Neural progenitor cell (in vitro differentiated cells): Measurements from ENCODE around the gene NRP1. TPM values are rescaled to one million over a fixed set of nuclear protein-coding genes. Genes with fewer than 3 reads are reported as not detected.

Experiments
- DNase-seq: peaks from one replicate; pipeline ENCODE4 v3.0.0-alpha.2; 2016; ENCODE audit warnings: low spot score
- H2AFZ ChIP-seq: fragments of 200-600 bp; sonication (generic); replicated peaks from 2 replicates; pipeline ENCODE4 v1.6.1; 2016; ENCODE audit warnings: antibody characterized with exemption
- H3F3A ChIP-seq: fragments of 200-600 bp; sonication (generic); 2 replicates; pipeline ENCODE4 v1.6.1; 2016; ENCODE audit warnings: antibody characterized with exemption, low read depth
- H3K27ac ChIP-seq: fragments of 200-600 bp; sonication (generic); 2 replicates; pipeline ENCODE4 v1.5.1; 2016; ENCODE audit warnings: mild to moderate bottlenecking
- H3K27me3 ChIP-seq: fragments of 200-600 bp; sonication (generic); 2 replicates; pipeline ENCODE4 v1.6.1; 2016; ENCODE audit warnings: mild to moderate bottlenecking, moderate library complexity
- H3K36me3 ChIP-seq: fragments of 200-600 bp; sonication (generic); 2 replicates; pipeline ENCODE4 v1.5.1; 2016
- H3K4me1 ChIP-seq: fragments of 200-600 bp; sonication (generic); 2 replicates; pipeline ENCODE4 v1.6.1; 2016; ENCODE audit warnings: mixed run types
- H3K4me2 ChIP-seq: fragments of 200-600 bp; sonication (generic); 2 replicates; pipeline ENCODE4 v1.6.1; 2016
- H3K4me3 ChIP-seq: fragments of 200-600 bp; sonication (generic); 2 replicates; pipeline ENCODE4 v1.5.1; 2016
- H3K79me2 ChIP-seq: fragments of 200-600 bp; sonication (generic); 2 replicates; pipeline ENCODE4 v1.6.1; 2016; ENCODE audit warnings: low read depth
- H3K9ac ChIP-seq: fragments of 200-600 bp; sonication (generic); 2 replicates; pipeline ENCODE4 v1.6.1; 2016
- H3K9me3 ChIP-seq: fragments of 200-600 bp; sonication (generic); 2 replicates; pipeline ENCODE4 v1.5.1; 2016; ENCODE audit warnings: low read depth
- H4K20me1 ChIP-seq: fragments of 200-600 bp; sonication (generic); 2 replicates; pipeline ENCODE4 v1.6.1; 2016; ENCODE audit warnings: low read depth
- H3K27ac Mint-ChIP-seq: 3 replicates; pipeline ENCODE4 v1.8.0; 2021; ENCODE audit warnings: mixed read lengths
- H3K27me3 Mint-ChIP-seq: 2 replicates; pipeline ENCODE4 v1.8.0; 2022; ENCODE audit warnings: low read depth, mild to moderate bottlenecking, inconsistent platforms, moderate library complexity, mixed read lengths; ENCODE audit not compliant: insufficient read depth
- H3K36me3 Mint-ChIP-seq: 3 replicates; pipeline ENCODE4 v1.8.0; 2021; ENCODE audit warnings: mixed read lengths
- H3K4me1 Mint-ChIP-seq: 3 replicates; pipeline ENCODE4 v1.8.0; 2021; ENCODE audit warnings: mixed read lengths
- H3K4me3 Mint-ChIP-seq: 3 replicates; pipeline ENCODE4 v1.8.0; 2021; ENCODE audit warnings: mild to moderate bottlenecking, moderate library complexity, mixed read lengths
- H3K9me3 Mint-ChIP-seq: 3 replicates; pipeline ENCODE4 v1.8.0; 2020; ENCODE audit warnings: mixed read lengths
- EZH2 ChIP-seq: fragments of 200-600 bp; sonication (generic); IDR thresholded peaks from 2 replicates; pipeline ENCODE4 v1.6.1; 2017; ENCODE audit warnings: antibody characterized with exemption, mild to moderate bottlenecking, moderate library complexity
- EZH2phosphoT487 ChIP-seq: fragments of 200-600 bp; sonication (generic); IDR thresholded peaks from 2 replicates; pipeline ENCODE4 v1.6.1; 2017; ENCODE audit warnings: antibody characterized with exemption
- total RNA-seq: library from RNA; depleted of rRNA; stranded (reverse); fragments of >200 nt; gene quantifications from 2 replicates; pipeline ENCODE4 v1.2.3, GENCODE V29; 2015; ENCODE audit warnings: low replicate concordance
- TF ChIP-seq, protein P1 (sequence below): fragments of 200-600 bp; sonication (generic); IDR thresholded peaks from 2 replicates; pipeline ENCODE4 v1.5.1; 2017; ENCODE audit warnings: antibody characterized with exemption, mild to moderate bottlenecking

The NRP1 gene
- total RNA-seq, 1 donor from 2014 or later = 1.9 TPM

- Mint-ChIP-seq H3K27me3 (peaks cover 9% of the 10 kb centered on the region), H3K36me3 (no peaks in the 10 kb centered on the region), H3K4me3 (no peak overlapping the region), H3K4me1 (peaks cover 21% of the 10 kb centered on the region), H3K27ac (no peak overlapping the region), H3K9me3 (peaks cover 6% of the 10 kb centered on the region)
- H3F3A ChIP-seq = no peaks in the 10 kb centered on the region
- no peak overlapping the region for H3K27ac ChIP-seq
- H3K36me3 ChIP-seq = no peaks in the 10 kb centered on the region
- H3K27me3 ChIP-seq = no peaks in the 10 kb centered on the region
- no peaks in the 10 kb centered on the region for H3K79me2 ChIP-seq
- H3K9ac ChIP-seq = no peak overlapping the region
- DNase-seq = no peak
- H3K4me3 ChIP-seq = no peak overlapping the region
- peaks cover 3% of the 10 kb centered on the region for H3K4me1 ChIP-seq
- no peaks in the 10 kb centered on the region for H4K20me1 ChIP-seq
- H2AFZ ChIP-seq = no peak overlapping the region
- H3K9me3 ChIP-seq = no peaks in the 10 kb centered on the region
- TF ChIP-seq EZH2phosphoT487 (no peak), EZH2 (no peak)
- TF ChIP-seq, protein P1, sequence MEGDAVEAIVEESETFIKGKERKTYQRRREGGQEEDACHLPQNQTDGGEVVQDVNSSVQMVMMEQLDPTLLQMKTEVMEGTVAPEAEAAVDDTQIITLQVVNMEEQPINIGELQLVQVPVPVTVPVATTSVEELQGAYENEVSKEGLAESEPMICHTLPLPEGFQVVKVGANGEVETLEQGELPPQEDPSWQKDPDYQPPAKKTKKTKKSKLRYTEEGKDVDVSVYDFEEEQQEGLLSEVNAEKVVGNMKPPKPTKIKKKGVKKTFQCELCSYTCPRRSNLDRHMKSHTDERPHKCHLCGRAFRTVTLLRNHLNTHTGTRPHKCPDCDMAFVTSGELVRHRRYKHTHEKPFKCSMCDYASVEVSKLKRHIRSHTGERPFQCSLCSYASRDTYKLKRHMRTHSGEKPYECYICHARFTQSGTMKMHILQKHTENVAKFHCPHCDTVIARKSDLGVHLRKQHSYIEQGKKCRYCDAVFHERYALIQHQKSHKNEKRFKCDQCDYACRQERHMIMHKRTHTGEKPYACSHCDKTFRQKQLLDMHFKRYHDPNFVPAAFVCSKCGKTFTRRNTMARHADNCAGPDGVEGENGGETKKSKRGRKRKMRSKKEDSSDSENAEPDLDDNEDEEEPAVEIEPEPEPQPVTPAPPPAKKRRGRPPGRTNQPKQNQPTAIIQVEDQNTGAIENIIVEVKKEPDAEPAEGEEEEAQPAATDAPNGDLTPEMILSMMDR = no peak
- H3K4me2 ChIP-seq = no peak overlapping the region
These were observed 42.0 kb upstream of the NRP1 start for GRCh38 chr10:33376476-33376875.

DNA sequence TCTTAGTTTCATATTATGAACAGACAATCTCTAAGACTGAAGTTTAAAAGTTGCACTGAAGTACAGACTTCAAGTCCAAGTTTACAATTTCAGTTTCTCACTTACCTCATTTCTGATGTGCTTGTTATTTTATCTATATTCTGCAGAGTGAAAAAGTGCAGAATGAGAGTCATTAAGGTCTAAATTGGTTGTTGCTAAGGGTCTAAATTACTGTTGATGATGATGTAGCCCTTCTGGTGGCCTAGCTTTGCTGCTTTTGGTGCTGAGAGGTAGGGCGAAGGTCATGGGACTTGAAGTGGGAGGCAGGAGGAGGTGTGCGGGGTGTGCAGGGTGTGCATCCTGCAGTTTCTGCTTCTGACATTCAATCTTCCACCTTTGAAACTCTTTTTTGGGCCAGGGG, 38.8 kb upstream of the NRP1 start:
- H3K4me1 ChIP-seq = no peaks in the 10 kb centered on the region
- H3K4me3 ChIP-seq = no peak overlapping the region
- no peak overlapping the region for H3K9ac ChIP-seq
- Mint-ChIP-seq H3K27me3 (peaks cover 9% of the 10 kb centered on the region), H3K4me3 (no peak overlapping the region), H3K36me3 (no peaks in the 10 kb centered on the region), H3K4me1 (peaks cover under 1% of the 10 kb centered on the region), H3K27ac (no peak overlapping the region), H3K9me3 (peaks cover 11% of the 10 kb centered on the region)
- no peak overlapping the region for H2AFZ ChIP-seq
- no peak for DNase-seq
- no peaks in the 10 kb centered on the region for H3K9me3 ChIP-seq
- no peaks in the 10 kb centered on the region for H3F3A ChIP-seq
- no peaks in the 10 kb centered on the region for H3K27me3 ChIP-seq
- H3K4me2 ChIP-seq = no peak overlapping the region
- H4K20me1 ChIP-seq = no peaks in the 10 kb centered on the region
- H3K79me2 ChIP-seq = no peaks in the 10 kb centered on the region
- H3K36me3 ChIP-seq = no peaks in the 10 kb centered on the region
- no peak overlapping the region for H3K27ac ChIP-seq
- TF ChIP-seq EZH2 (no peak), EZH2phosphoT487 (no peak)
- TF ChIP-seq, protein P1 = no peak

- Mint-ChIP-seq H3K4me1 (no peaks in the 10 kb centered on the region), H3K9me3 (peaks cover 14% of the 10 kb centered on the region), H3K4me3 (no peak overlapping the region), H3K27me3 (peaks cover 6% of the 10 kb centered on the region), H3K36me3 (no peaks in the 10 kb centered on the region), H3K27ac (no peak overlapping the region)
- no peak overlapping the region for H2AFZ ChIP-seq
- no peaks in the 10 kb centered on the region for H3F3A ChIP-seq
- H3K79me2 ChIP-seq = no peaks in the 10 kb centered on the region
- H3K27ac ChIP-seq = no peak overlapping the region
- H3K9ac ChIP-seq = no peak overlapping the region
- H3K4me2 ChIP-seq = no peak overlapping the region
- no peaks in the 10 kb centered on the region for H3K4me1 ChIP-seq
- DNase-seq = no peak
- no peaks in the 10 kb centered on the region for H3K9me3 ChIP-seq
- H3K36me3 ChIP-seq = no peaks in the 10 kb centered on the region
- H3K27me3 ChIP-seq = no peaks in the 10 kb centered on the region
- TF ChIP-seq, protein P1 = no peak
- TF ChIP-seq EZH2 (no peak), EZH2phosphoT487 (no peak)
- no peaks in the 10 kb centered on the region for H4K20me1 ChIP-seq
- no peak overlapping the region for H3K4me3 ChIP-seq
These were observed 36.8 kb upstream of the NRP1 start for GRCh38 chr10:33371234-33371633.
